ENCODE data around the gene NCOR2. TPM values are rescaled to one million over a fixed set of nuclear protein-coding genes. Genes with fewer than 3 reads are reported as not detected.

Gene NCOR2
- total and polyA plus RNA-seq, 2 of the 4 experiments (the other 2 are of a cell fraction), result 12.9 to 40.8 TPM

- Histone ChIP-seq H4K91ac (ENCODE audit: insufficient read depth, low read depth, low read length) (no peak overlapping the region), H3K9ac (ENCODE audit: low read depth, low read length) (no peak overlapping the region), H3K18ac (ENCODE audit: low read depth, low read length) (no peak overlapping the region), H3K4ac (ENCODE audit: low read depth, low read length) (no peak overlapping the region; the same call in 1 of the 2 replicates), H3K56ac (ENCODE audit: extremely low read depth, insufficient read depth, low read length) (no peak overlapping the region), H3K23ac (ENCODE audit: low read depth, low read length) (no peak overlapping the region), H3K9me3 (ENCODE audit: control insufficient read depth, insufficient read depth, low read length) (peaks cover 6% of the 10 kb centered on the region), H4K5ac (ENCODE audit: low read depth, low read length) (no peak overlapping the region), H3K9me1 (ENCODE audit: insufficient read depth, low read length) (no peaks in the 10 kb centered on the region), H3K4me2 (ENCODE audit: low read depth, low read length) (no peak overlapping the region), H2AK9ac (replicated peaks; ENCODE audit: low read depth, low read length, poor library complexity) (no peak overlapping the region), H2AFZ (replicated peaks; ENCODE audit: low read length, poor library complexity) (no peak overlapping the region), H3K36me3 (ENCODE audit: control insufficient read depth, insufficient read depth, low read length) (no peaks in the 10 kb centered on the region), H3K27me3 (ENCODE audit: control insufficient read depth, insufficient read depth, low read length) (peaks cover 2% of the 10 kb centered on the region; the same call in 1 of the 2 replicates), H2AK5ac (ENCODE audit: low read depth, low read length) (no peak overlapping the region), H2BK5ac (ENCODE audit: low read depth, low read length, poor library complexity, severe bottlenecking) (no peak overlapping the region), H4K20me1 (ENCODE audit: insufficient read depth, low read length) (no peaks in the 10 kb centered on the region), H2BK15ac (ENCODE audit: low read depth, low read length) (no peak overlapping the region), H3K4me3 (ENCODE audit: insufficient read depth, low read depth, low read length) (no peak overlapping the region), H3K27ac (ENCODE audit: insufficient read depth, low read length) (no peak overlapping the region), H4K8ac (ENCODE audit: low read depth in 2 of 2, low read length in 2 of 2) (no peak overlapping the region), H3K79me1 (ENCODE audit: low read depth in 1 of 2, low read length in 2 of 2) (no peaks in the 10 kb centered on the region), H3K14ac (replicated peaks; ENCODE audit: low read depth, low read length) (no peak overlapping the region), H3K4me1 (ENCODE audit: control insufficient read depth, insufficient read depth, low read length) (no peaks in the 10 kb centered on the region), H2BK20ac (ENCODE audit: low read depth, low read length) (no peak overlapping the region), H2BK120ac (ENCODE audit: low read depth, low read length) (no peak overlapping the region)
- dilution Hi-C loops (cut with HindIII; ENCODE audit: low sequenced_read_pairs, unreplicated experiment), result no loop called here
- CTCF ChIA-PET, result no interaction called here
- POLR2A ChIA-PET (ENCODE audit: unreplicated experiment), result no interaction called here
- DNase-seq (no peak), ATAC-seq (ENCODE audit: low read depth) (no peak)
- intact Hi-C loops (cut with micrococcal nuclease), result no loop called here
- in situ Hi-C loops (cut with MboI; ENCODE audit: low sequenced_read_pairs), result no loop called here
- WGBS, 2 experiments (ENCODE audit: extremely low coverage in 2 of 2, insufficient read length in 1 of 2), result no CpG with 5 or more reads among the region's 5 CpGs
- TF ChIP-seq RCOR1 (IDR thresholded peaks at IDR 0.05; ENCODE audit: insufficient replicate concordance, low read length) (no peak), MXI1 (IDR thresholded peaks at IDR 0.05; ENCODE audit: borderline replicate concordance, low read depth, low read length) (no peak), CHD1 (IDR thresholded peaks at IDR 0.05; ENCODE audit: low read depth, low read length) (no peak), CEBPB (IDR thresholded peaks at IDR 0.05; ENCODE audit: low read depth, low read length) (no peak), RAD21 (IDR thresholded peaks at IDR 0.05; ENCODE audit: low read length) (no peak), BHLHE40 (IDR thresholded peaks at IDR 0.05; ENCODE audit: low read depth, low read length) (no peak), RFX5 (IDR thresholded peaks at IDR 0.05; ENCODE audit: low read depth, low read length) (no peak)
- TF ChIP-seq, protein P1, sequence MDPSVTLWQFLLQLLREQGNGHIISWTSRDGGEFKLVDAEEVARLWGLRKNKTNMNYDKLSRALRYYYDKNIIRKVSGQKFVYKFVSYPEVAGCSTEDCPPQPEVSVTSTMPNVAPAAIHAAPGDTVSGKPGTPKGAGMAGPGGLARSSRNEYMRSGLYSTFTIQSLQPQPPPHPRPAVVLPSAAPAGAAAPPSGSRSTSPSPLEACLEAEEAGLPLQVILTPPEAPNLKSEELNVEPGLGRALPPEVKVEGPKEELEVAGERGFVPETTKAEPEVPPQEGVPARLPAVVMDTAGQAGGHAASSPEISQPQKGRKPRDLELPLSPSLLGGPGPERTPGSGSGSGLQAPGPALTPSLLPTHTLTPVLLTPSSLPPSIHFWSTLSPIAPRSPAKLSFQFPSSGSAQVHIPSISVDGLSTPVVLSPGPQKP (IDR thresholded peaks at IDR 0.05; ENCODE audit: borderline replicate concordance, low read depth, low read length), result no peak
- no TSS peak for BruUV-seq (replicated peaks)
These were observed 14.7 kb upstream of the NCOR2 start for GRCh38 chr12:124582108-124582424.

Measured in IMR-90 (cell line).